Astrocyte (in vitro differentiated cells and primary cell): Measurements from ENCODE around the gene L3MBTL2. TPM values are rescaled to one million over a fixed set of nuclear protein-coding genes. Genes with fewer than 3 reads are reported as not detected.

Experiments
- DNase-seq: peaks from one replicate; pipeline ENCODE4 v3.0.0-alpha.2; 2010; ENCODE audit warnings: low read depth
- FAIRE-seq: peaks from 2 replicates; lab custom pipeline; 2011; peaks lifted over from hg19 to GRCh38; lab: Jason Lieb, UNC
- H2AFZ ChIP-seq: 2 replicates; pipeline ENCODE4 v1.6.0; 2012; ENCODE audit warnings: low read depth, low read length, inconsistent platforms
- H3K27ac ChIP-seq: 2 replicates; pipeline ENCODE4 v1.5.1; 2011; ENCODE audit warnings: low read depth, low read length, inconsistent platforms
- H3K27me3 ChIP-seq: 2 replicates; pipeline ENCODE4 v1.6.0; 2011; ENCODE audit warnings: low read length, inconsistent platforms; ENCODE audit not compliant: insufficient read depth
- H3K36me3 ChIP-seq: 2 replicates; pipeline ENCODE4 v1.5.1; 2011; ENCODE audit warnings: low read length, inconsistent platforms; ENCODE audit not compliant: insufficient read depth
- H3K4me1 ChIP-seq: 2 replicates; pipeline ENCODE4 v1.5.1; 2011; ENCODE audit warnings: low read length, inconsistent platforms; ENCODE audit not compliant: insufficient read depth
- H3K4me2 ChIP-seq: 2 replicates; pipeline ENCODE4 v1.6.0; 2012; ENCODE audit warnings: low read length, inconsistent platforms
- H3K4me3 ChIP-seq: 2 replicates; pipeline ENCODE4 v1.5.1; 2011; ENCODE audit warnings: low read depth, mild to moderate bottlenecking, low read length, inconsistent platforms; ENCODE audit not compliant: insufficient read depth
- H3K79me2 ChIP-seq: 2 replicates; pipeline ENCODE4 v1.6.0; 2012; ENCODE audit warnings: mild to moderate bottlenecking, low read length, inconsistent platforms; ENCODE audit not compliant: insufficient read depth
- H3K9ac ChIP-seq: 2 replicates; pipeline ENCODE4 v1.6.0; 2012; ENCODE audit warnings: mild to moderate bottlenecking, low read length, inconsistent platforms
- H3K9me3 ChIP-seq: 2 replicates; pipeline ENCODE4 v1.5.1; 2012; ENCODE audit warnings: low read depth, mild to moderate bottlenecking, low read length, inconsistent platforms; ENCODE audit not compliant: insufficient read depth
- H4K20me1 ChIP-seq: 2 replicates; pipeline ENCODE4 v1.6.0; 2012; ENCODE audit warnings: low read length, inconsistent platforms; ENCODE audit not compliant: insufficient read depth
- H3K27ac Mint-ChIP-seq: one replicate; pipeline ENCODE4 v1.8.0; 2021; ENCODE audit warnings: mild to moderate bottlenecking, mixed read lengths; ENCODE audit not compliant: unreplicated experiment
- H3K27me3 Mint-ChIP-seq: one replicate; pipeline ENCODE4 v1.8.0; 2021; ENCODE audit warnings: low read depth, mixed read lengths; ENCODE audit not compliant: unreplicated experiment
- H3K36me3 Mint-ChIP-seq: one replicate; pipeline ENCODE4 v1.8.0; 2021; ENCODE audit warnings: low read depth, mixed read lengths; ENCODE audit not compliant: unreplicated experiment
- H3K4me1 Mint-ChIP-seq: one replicate; pipeline ENCODE4 v1.8.0; 2021; ENCODE audit warnings: low read depth, mixed read lengths; ENCODE audit not compliant: unreplicated experiment
- H3K4me3 Mint-ChIP-seq: one replicate; pipeline ENCODE4 v1.8.0; 2021; ENCODE audit warnings: mild to moderate bottlenecking, moderate library complexity, mixed read lengths; ENCODE audit not compliant: unreplicated experiment
- H3K9me3 Mint-ChIP-seq: one replicate; pipeline ENCODE4 v1.8.0; 2021; ENCODE audit warnings: mild to moderate bottlenecking, mixed read lengths; ENCODE audit not compliant: unreplicated experiment
- EZH2 ChIP-seq: IDR thresholded peaks from 2 replicates; pipeline ENCODE4 v1.6.1; 2012; ENCODE audit warnings: mild to moderate bottlenecking, low read length, inconsistent platforms; ENCODE audit not compliant: insufficient read depth
- total RNA-seq: library from RNA; stranded (reverse); gene quantifications from 2 replicates; pipeline ENCODE4 v1.2.1, GENCODE V29; 2021
- TF ChIP-seq, protein P1 (sequence below): IDR thresholded peaks from 2 replicates; pipeline ENCODE4 v1.5.1; 2011; ENCODE audit warnings: low read depth, mild to moderate bottlenecking, inconsistent platforms, low read length, moderate library complexity; ENCODE audit not compliant: insufficient read depth

L3MBTL2 gene
- total RNA-seq, 1 donor from 2014 or later, result 20.6 TPM

DNA sequence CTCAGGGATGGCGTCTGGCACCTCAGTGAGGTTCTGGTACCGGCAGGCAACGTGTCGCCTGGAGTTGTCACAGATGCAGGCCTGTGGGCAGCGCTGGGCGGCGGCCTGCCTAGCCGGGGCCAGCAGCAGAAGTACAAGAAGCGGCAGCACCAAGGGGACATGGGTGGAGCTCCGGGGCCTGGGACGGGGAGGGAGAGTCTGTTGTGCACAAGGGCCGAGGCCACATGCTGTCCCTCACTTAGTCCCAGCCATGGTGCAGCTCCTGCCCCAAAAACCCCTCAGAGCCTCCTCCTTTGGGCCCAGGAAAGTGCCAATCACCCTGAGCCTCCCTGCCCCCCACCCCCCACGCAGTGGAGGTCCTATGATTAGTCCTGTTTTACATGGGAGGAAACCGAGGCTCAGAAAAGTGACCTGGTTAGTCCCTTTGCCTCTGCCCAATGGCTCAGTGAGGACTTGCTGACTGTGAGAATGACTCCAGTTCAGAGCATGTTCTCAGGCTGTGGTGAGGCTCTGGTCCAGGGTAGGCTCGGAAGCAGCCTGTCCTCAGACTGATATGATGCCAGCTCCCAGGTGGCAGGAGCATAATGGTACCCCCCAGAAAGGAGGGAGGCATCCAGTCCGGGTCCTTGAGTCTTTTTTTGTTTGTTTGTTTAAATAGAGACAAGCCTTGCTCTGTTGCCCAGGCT, 34.5 kb downstream of the L3MBTL2 start:
- Histone ChIP-seq H3K9me3 (no peaks in the 10 kb centered on the region), H3K27ac (no peak overlapping the region), H3K79me2 (no peaks in the 10 kb centered on the region), H3K4me1 (peaks cover 3% of the 10 kb centered on the region), H3K36me3 (no peaks in the 10 kb centered on the region), H3K4me2 (no peak overlapping the region), H4K20me1 (no peaks in the 10 kb centered on the region), H3K9ac (no peak overlapping the region), H3K27me3 (no peaks in the 10 kb centered on the region), H3K4me3 (no peak overlapping the region), H2AFZ (no peak overlapping the region)
- FAIRE-seq (no peak), DNase-seq (no peak)
- Mint-ChIP-seq H3K27ac (no peak overlapping the region), H3K36me3 (no peaks in the 10 kb centered on the region), H3K9me3 (no peaks in the 10 kb centered on the region), H3K4me3 (no peak overlapping the region), H3K4me1 (no peaks in the 10 kb centered on the region), H3K27me3 (peaks cover 12% of the 10 kb centered on the region)
- TF ChIP-seq EZH2, result no peak
- TF ChIP-seq, protein P1, sequence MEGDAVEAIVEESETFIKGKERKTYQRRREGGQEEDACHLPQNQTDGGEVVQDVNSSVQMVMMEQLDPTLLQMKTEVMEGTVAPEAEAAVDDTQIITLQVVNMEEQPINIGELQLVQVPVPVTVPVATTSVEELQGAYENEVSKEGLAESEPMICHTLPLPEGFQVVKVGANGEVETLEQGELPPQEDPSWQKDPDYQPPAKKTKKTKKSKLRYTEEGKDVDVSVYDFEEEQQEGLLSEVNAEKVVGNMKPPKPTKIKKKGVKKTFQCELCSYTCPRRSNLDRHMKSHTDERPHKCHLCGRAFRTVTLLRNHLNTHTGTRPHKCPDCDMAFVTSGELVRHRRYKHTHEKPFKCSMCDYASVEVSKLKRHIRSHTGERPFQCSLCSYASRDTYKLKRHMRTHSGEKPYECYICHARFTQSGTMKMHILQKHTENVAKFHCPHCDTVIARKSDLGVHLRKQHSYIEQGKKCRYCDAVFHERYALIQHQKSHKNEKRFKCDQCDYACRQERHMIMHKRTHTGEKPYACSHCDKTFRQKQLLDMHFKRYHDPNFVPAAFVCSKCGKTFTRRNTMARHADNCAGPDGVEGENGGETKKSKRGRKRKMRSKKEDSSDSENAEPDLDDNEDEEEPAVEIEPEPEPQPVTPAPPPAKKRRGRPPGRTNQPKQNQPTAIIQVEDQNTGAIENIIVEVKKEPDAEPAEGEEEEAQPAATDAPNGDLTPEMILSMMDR, result no peak

DNA sequence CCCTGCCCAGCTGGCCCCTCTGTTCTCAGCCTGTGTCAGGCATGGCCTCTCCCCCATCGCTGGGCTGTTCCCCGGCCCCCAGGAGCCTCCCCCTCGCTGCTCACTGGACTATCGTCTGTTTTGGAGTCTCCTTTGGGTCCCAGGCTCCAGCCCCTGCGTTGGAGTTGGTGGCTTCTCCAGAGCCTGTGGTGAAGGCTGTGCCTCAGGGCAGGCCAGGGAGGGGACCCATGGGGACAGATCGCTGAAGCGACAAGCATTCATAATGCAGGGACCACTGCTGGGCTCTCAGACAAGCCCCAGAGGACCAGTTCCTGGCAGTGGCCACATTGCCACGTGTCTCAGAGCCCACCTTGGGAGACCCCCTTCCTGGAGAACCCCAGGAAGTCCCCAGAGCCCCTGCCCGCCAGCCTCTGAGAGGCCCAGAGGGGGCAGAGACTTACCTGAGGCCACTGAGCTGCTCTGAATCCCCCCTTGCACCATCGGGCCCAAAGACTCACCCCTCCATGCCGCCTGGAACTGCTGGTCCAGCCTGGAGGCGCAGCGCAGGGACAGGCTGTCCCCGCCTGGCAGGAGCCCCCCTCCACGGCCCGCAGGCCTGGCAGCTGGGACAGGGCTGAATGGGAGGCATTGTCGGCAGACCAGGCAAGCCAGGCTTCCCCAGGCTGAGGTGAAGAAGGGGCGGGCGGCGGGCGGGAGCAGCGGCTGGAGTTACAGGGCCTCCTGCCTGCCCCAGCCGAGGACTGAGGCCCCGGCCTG, 35.4 kb downstream of the L3MBTL2 start, which contains the start of gene CHADL:
TSS of gene CHADL (minus strand) at position 555 of the 756 bp plus-strand sequence. CDS start at position 505, 50 bp downstream.
- FAIRE-seq (no peak), DNase-seq (no peak)
- Mint-ChIP-seq H3K27ac (no peak within 1 kb of the TSS), H3K9me3 (no peaks in the 10 kb centered on the region), H3K27me3 (peaks cover 12% of the 10 kb centered on the region), H3K4me3 (no peak within 1 kb of the TSS), H3K4me1 (no peaks in the 10 kb centered on the region), H3K36me3 (no peaks in the 10 kb centered on the region)
- no peaks in the 10 kb centered on the region for H3K27me3 ChIP-seq
- no peak within 1 kb of the TSS for H3K4me2 ChIP-seq
- H4K20me1 ChIP-seq, result peaks cover 2% of the 10 kb centered on the region
- TF ChIP-seq, protein P1, result no peak
- no peak for TF ChIP-seq EZH2
- no peaks in the 10 kb centered on the region for H3K36me3 ChIP-seq
- peak within 1 kb of the TSS; percentile 26 for H2AFZ ChIP-seq
- no peaks in the 10 kb centered on the region for H3K9me3 ChIP-seq
- no peak within 1 kb of the TSS for H3K27ac ChIP-seq
- peaks cover 3% of the 10 kb centered on the region for H3K4me1 ChIP-seq
- no peak within 1 kb of the TSS for H3K4me3 ChIP-seq
- H3K9ac ChIP-seq, result no peak within 1 kb of the TSS
- H3K79me2 ChIP-seq, result no peaks in the 10 kb centered on the region
